Natural killer cell (primary cell): ENCODE results near the gene LIN7B. TPM values are rescaled to one million over a fixed set of nuclear protein-coding genes. Genes with fewer than 3 reads are reported as not detected.

Source experiments
- ATAC-seq, 3 donors: fragments of 150-1000 bp in 2 of 3; fragments of 200-7000 bp in 1 of 3; cut with Tn5 transposase; 1 replicate in 1 of 3; 2 replicates in 2 of 3; pipeline ENCODE4 v1.10.0; 2021; ENCODE audit warnings: mild to moderate bottlenecking in 2 of 3, moderate library complexity in 2 of 3
- DNase-seq, 2 donors: peaks; one replicate each; pipeline versions ENCODE4 v3.0.0 to v3.0.0-alpha.2; 2013 to 2021; ENCODE audit warnings: mixed read lengths in 1 of 2
- H3K27ac ChIP-seq: one replicate; pipeline ENCODE4 v1.5.1; 2013; ENCODE audit warnings: mild to moderate bottlenecking, low read length
- H3K27me3 ChIP-seq: one replicate; pipeline ENCODE4 v1.6.1; 2013; ENCODE audit warnings: low read length; ENCODE audit not compliant: control insufficient read depth, insufficient read depth
- H3K36me3 ChIP-seq: one replicate; pipeline ENCODE4 v1.6.1; 2013; ENCODE audit warnings: low read length; ENCODE audit not compliant: control insufficient read depth, insufficient read depth
- H3K4me1 ChIP-seq: one replicate; pipeline ENCODE4 v1.6.1; 2013; ENCODE audit warnings: low read length; ENCODE audit not compliant: control insufficient read depth, insufficient read depth
- H3K4me3 ChIP-seq: one replicate; pipeline ENCODE4 v1.5.1; 2013; ENCODE audit warnings: low read length
- H3K9me3 ChIP-seq: one replicate; pipeline ENCODE4 v1.6.1; 2013; ENCODE audit warnings: low read length; ENCODE audit not compliant: control insufficient read depth, insufficient read depth
- H3K27ac Mint-ChIP-seq, 2 donors: one replicate each; pipeline ENCODE4 v1.8.0; 2022; ENCODE audit warnings: mild to moderate bottlenecking in 2 of 2, mixed read lengths in 2 of 2, moderate library complexity in 1 of 2
- H3K27me3 Mint-ChIP-seq, 2 donors: one replicate each; pipeline ENCODE4 v1.8.0; 2022; ENCODE audit warnings: low read depth in 2 of 2, mixed read lengths in 2 of 2
- H3K36me3 Mint-ChIP-seq: one replicate; pipeline ENCODE4 v1.8.0; 2022; ENCODE audit warnings: mixed read lengths
- H3K4me1 Mint-ChIP-seq, 2 donors: one replicate each; pipeline ENCODE4 v1.8.0; 2022; ENCODE audit warnings: mixed read lengths in 2 of 2
- H3K4me3 Mint-ChIP-seq: one replicate; pipeline ENCODE4 v1.8.0; 2022; ENCODE audit warnings: mild to moderate bottlenecking, moderate library complexity, mixed read lengths
- H3K9me3 Mint-ChIP-seq, 2 donors: one replicate each; pipeline ENCODE4 v1.8.0; 2022; ENCODE audit warnings: mixed read lengths in 2 of 2
- WGBS: methylation state at CpG from one replicate; pipeline ENCODE4 v1.1.7; 2013; ENCODE audit warnings: missing lambda C conversion rate; ENCODE audit not compliant: insufficient coverage; 5-methylcytosine and 5-hydroxymethylcytosine counted together
- intact Hi-C: fragments of 100-400 bp; cut with micrococcal nuclease; formaldehyde crosslinking; loops from one replicate; pipeline ENCODE4 v1.14.2; 2022
- total RNA-seq, 4 donors: library from RNA; stranded (reverse); fragments of 120-200 nt in 1 of 4; gene quantifications; one replicate each; pipeline versions ENCODE4 v1.2.3 to v1.2.4, GENCODE V29; 2013 to 2022
- TF ChIP-seq, protein P1 (sequence below): fragments of 200-600 bp; IDR thresholded peaks from one replicate; pipeline ENCODE4 v1.8.0; 2022; ENCODE audit warnings: antibody characterized with exemption

Gene LIN7B
- total RNA-seq, 3 donors from 2014 or later (not counting 1 experiment from before 2014, with no cell fraction given) = 6.2 to 8.8 (median 6.5) TPM

- peaks cover 11% of the 10 kb centered on the region for H3K36me3 Mint-ChIP-seq
- DNase-seq = no peak
- TF ChIP-seq, protein P1, sequence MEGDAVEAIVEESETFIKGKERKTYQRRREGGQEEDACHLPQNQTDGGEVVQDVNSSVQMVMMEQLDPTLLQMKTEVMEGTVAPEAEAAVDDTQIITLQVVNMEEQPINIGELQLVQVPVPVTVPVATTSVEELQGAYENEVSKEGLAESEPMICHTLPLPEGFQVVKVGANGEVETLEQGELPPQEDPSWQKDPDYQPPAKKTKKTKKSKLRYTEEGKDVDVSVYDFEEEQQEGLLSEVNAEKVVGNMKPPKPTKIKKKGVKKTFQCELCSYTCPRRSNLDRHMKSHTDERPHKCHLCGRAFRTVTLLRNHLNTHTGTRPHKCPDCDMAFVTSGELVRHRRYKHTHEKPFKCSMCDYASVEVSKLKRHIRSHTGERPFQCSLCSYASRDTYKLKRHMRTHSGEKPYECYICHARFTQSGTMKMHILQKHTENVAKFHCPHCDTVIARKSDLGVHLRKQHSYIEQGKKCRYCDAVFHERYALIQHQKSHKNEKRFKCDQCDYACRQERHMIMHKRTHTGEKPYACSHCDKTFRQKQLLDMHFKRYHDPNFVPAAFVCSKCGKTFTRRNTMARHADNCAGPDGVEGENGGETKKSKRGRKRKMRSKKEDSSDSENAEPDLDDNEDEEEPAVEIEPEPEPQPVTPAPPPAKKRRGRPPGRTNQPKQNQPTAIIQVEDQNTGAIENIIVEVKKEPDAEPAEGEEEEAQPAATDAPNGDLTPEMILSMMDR = no peak
Observed at GRCh38 chr19:49104229-49104864, 9.8 kb upstream of the LIN7B start.

GRCh38 chr19:49106648-49107135, 7.5 kb upstream of the LIN7B start:
- Mint-ChIP-seq H3K9me3 (no peaks in the 10 kb centered on the region), H3K4me1 (peaks cover 12 to 24% of the 10 kb centered on the region in 2 donors), H3K27ac (peak overlapping the region; percentile 48 to 65), H3K27me3 (no peaks in the 10 kb centered on the region), H3K36me3 (peaks cover 11% of the 10 kb centered on the region), H3K4me3 (peak overlapping the region; percentile 19)
- 77% methylated on average over 12 of the region's 12 CpGs for WGBS
- Histone ChIP-seq H3K36me3 (peaks cover 54% of the 10 kb centered on the region), H3K4me3 (no peak overlapping the region), H3K27ac (no peak overlapping the region), H3K9me3 (no peaks in the 10 kb centered on the region), H3K27me3 (no peaks in the 10 kb centered on the region), H3K4me1 (no peaks in the 10 kb centered on the region)
- ATAC-seq (peak; percentile 67 to 81 (median 69)), DNase-seq (peak; percentile 52 to 84)
- intact Hi-C loops = no loop called here
- TF ChIP-seq, protein P1 = peak; percentile 77

More at GRCh38 chr19:49104229-49104864, 9.8 kb upstream of the LIN7B start:
- Mint-ChIP-seq H3K27ac (no peak overlapping the region), H3K9me3 (no peaks in the 10 kb centered on the region), H3K4me3 (no peak overlapping the region), H3K27me3 (no peaks in the 10 kb centered on the region), H3K4me1 (peaks cover 12 to 34% of the 10 kb centered on the region in 2 donors)
- H3K4me3 ChIP-seq = no peak overlapping the region
- H3K27me3 ChIP-seq = no peaks in the 10 kb centered on the region
- no peaks in the 10 kb centered on the region for H3K4me1 ChIP-seq
- intact Hi-C loops = no loop called here
- H3K36me3 ChIP-seq = peaks cover 69% of the 10 kb centered on the region
- ATAC-seq = no peak
- H3K9me3 ChIP-seq = no peaks in the 10 kb centered on the region
- no peak overlapping the region for H3K27ac ChIP-seq
- 77% methylated on average over 30 of the region's 30 CpGs for WGBS

- TF ChIP-seq, protein P1 = no peak
- no peaks in the 10 kb centered on the region for H3K4me1 ChIP-seq
- no peak overlapping the region for H3K27ac Mint-ChIP-seq
- no peak overlapping the region for H3K4me3 ChIP-seq
- H3K27me3 Mint-ChIP-seq = no peaks in the 10 kb centered on the region
- intact Hi-C loops = no loop called here
- peak in 1 of 3 donors; percentile 9 for ATAC-seq
- H3K4me1 Mint-ChIP-seq = peaks cover 12 to 24% of the 10 kb centered on the region in 2 donors
- H3K36me3 Mint-ChIP-seq = peaks cover 11% of the 10 kb centered on the region
- peaks cover 45% of the 10 kb centered on the region for H3K36me3 ChIP-seq
- H3K9me3 Mint-ChIP-seq = no peaks in the 10 kb centered on the region
- 98% methylated on average over 93 of the region's 93 CpGs for WGBS
- H3K27ac ChIP-seq = no peak overlapping the region
- no peak overlapping the region for H3K4me3 Mint-ChIP-seq
- no peaks in the 10 kb centered on the region for H3K9me3 ChIP-seq
- no peaks in the 10 kb centered on the region for H3K27me3 ChIP-seq
- DNase-seq = no peak
Observed at GRCh38 chr19:49107625-49108459, 6.3 kb upstream of the LIN7B start.
